Uterus (tissue), 4 donors: ENCODE data around the gene SRRT. TPM values are rescaled to one million over a fixed set of nuclear protein-coding genes. Genes with fewer than 3 reads are reported as not detected.

Experiments
- DNase-seq, 2 donors: peaks; one replicate each; pipeline ENCODE4 v3.0.0-alpha.2; 2019 to 2020
- H3K27ac ChIP-seq, 2 donors: fragments of 200-600 bp; sonication (generic); 1 replicate in 1 of 2; 2 replicates in 1 of 2; pipeline ENCODE4 v1.5.1; 2016 to 2018
- H3K27me3 ChIP-seq, 2 donors: fragments of 200-600 bp; sonication (generic); one replicate each; pipeline ENCODE4 v1.5.1; 2018 to 2019; ENCODE audit warnings: control low read depth in 1 of 2
- H3K36me3 ChIP-seq, 2 donors: fragments of 200-600 bp; sonication (generic); one replicate each; pipeline ENCODE4 v1.5.1; 2019; ENCODE audit warnings: control low read depth in 1 of 2
- H3K4me1 ChIP-seq, 2 donors: fragments of 200-600 bp; sonication (generic); one replicate each; pipeline ENCODE4 v1.5.1; 2018 to 2019; ENCODE audit warnings: control low read depth in 1 of 2
- H3K4me3 ChIP-seq, 2 donors: fragments of 200-600 bp; sonication (generic); 1 replicate in 1 of 2; 2 replicates in 1 of 2; pipeline ENCODE4 v1.5.1; 2018 to 2019; ENCODE audit warnings: mild to moderate bottlenecking in 1 of 2
- H3K9me3 ChIP-seq, 2 donors: fragments of 200-600 bp; sonication (generic); one replicate each; pipeline ENCODE4 v1.5.1; 2019; ENCODE audit warnings: control low read depth in 1 of 2
- POLR2A ChIP-seq, 2 donors: fragments of 450-650 bp; IDR thresholded peaks; one replicate each; pipeline ENCODE4 v1.6.1; 2016; ENCODE audit warnings: antibody characterized with exemption in 2 of 2, mild to moderate bottlenecking in 1 of 2, moderate library complexity in 1 of 2
- intact Hi-C: fragments of 100-400 bp; cut with DNase I; formaldehyde crosslinking; loops from one replicate; pipeline ENCODE4 v1.15.1; 2023; ENCODE audit warnings: low total_unique reads
- total RNA-seq, 4 donors: library from RNA; depleted of rRNA in 3 of 4; stranded (reverse); fragments of >200 nt in 3 of 4; gene quantifications; one replicate each; pipeline versions ENCODE4 v1.1.0 to v1.2.4, GENCODE V29; 2014 to 2023
- TF ChIP-seq, protein P1 (sequence below), 4 experiments: fragments of 200-600 bp in 2 of 4; fragments of 450-650 bp in 2 of 4; sonication (generic) in 2 of 4; IDR thresholded peaks; one replicate each; pipeline ENCODE4 v1.5.1; 2016 to 2019; ENCODE audit warnings: antibody characterized with exemption in 4 of 4, mild to moderate bottlenecking in 2 of 4, moderate library complexity in 1 of 4
- donor health status: DM: yes; HTN: yes; CAD: no.

Gene SRRT
- total RNA-seq, 4 donors from 2014 or later = 17.1 to 185 (median 41.1) TPM

DNA sequence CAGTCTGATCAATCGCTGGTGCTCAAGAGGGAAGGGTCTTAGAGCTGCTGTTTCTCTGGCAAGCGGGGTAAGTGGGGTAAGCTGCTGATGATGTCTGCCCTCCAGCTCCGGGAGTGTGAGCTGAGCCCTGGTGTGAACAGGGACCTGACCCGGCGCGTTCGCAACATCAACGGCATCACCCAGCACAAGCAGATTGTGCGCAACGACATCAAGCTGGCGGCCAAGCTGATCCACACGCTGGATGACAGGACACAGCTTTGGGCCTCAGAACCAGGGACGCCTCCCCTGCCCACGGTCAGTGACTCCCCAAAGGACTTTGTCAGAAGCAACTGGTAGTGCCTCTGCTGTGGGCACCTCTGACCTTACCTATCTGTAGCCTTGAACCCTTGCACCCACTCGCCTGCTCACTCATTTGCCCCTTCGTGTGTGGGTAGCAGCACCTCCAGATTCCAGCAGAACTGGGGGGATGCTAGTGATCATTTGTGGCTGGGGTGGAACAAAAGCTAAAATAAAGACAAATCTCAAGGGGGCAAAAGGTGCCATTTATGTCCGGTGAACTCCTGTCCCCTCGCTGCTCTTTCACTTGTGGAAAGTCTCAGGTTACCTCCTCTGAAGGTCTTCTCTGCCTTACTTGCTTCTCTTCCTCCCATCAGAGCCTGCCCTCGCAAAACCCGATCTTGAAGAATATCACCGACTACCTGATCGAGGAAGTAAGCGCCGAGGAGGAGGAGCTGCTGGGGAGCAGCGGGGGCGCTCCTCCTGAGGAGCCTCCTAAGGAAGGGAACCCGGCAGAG lies 11.4 kb downstream of the SRRT start:
- TF ChIP-seq POLR2A (IDR thresholded peaks at IDR 0.05) = no peak
- TF ChIP-seq, protein P1, sequence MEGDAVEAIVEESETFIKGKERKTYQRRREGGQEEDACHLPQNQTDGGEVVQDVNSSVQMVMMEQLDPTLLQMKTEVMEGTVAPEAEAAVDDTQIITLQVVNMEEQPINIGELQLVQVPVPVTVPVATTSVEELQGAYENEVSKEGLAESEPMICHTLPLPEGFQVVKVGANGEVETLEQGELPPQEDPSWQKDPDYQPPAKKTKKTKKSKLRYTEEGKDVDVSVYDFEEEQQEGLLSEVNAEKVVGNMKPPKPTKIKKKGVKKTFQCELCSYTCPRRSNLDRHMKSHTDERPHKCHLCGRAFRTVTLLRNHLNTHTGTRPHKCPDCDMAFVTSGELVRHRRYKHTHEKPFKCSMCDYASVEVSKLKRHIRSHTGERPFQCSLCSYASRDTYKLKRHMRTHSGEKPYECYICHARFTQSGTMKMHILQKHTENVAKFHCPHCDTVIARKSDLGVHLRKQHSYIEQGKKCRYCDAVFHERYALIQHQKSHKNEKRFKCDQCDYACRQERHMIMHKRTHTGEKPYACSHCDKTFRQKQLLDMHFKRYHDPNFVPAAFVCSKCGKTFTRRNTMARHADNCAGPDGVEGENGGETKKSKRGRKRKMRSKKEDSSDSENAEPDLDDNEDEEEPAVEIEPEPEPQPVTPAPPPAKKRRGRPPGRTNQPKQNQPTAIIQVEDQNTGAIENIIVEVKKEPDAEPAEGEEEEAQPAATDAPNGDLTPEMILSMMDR (IDR thresholded peaks at IDR 0.05) = no peak
- H3K9me3 ChIP-seq = no peaks in the 10 kb centered on the region
- H3K27me3 ChIP-seq = no peaks in the 10 kb centered on the region
- no peak overlapping the region for H3K27ac ChIP-seq
- H3K4me1 ChIP-seq = peaks cover 0 to 13% of the 10 kb centered on the region in 2 donors
- no peak overlapping the region for H3K4me3 ChIP-seq
- no peaks in the 10 kb centered on the region for H3K36me3 ChIP-seq
- intact Hi-C loops = no loop called here
- no peak for DNase-seq

DNA sequence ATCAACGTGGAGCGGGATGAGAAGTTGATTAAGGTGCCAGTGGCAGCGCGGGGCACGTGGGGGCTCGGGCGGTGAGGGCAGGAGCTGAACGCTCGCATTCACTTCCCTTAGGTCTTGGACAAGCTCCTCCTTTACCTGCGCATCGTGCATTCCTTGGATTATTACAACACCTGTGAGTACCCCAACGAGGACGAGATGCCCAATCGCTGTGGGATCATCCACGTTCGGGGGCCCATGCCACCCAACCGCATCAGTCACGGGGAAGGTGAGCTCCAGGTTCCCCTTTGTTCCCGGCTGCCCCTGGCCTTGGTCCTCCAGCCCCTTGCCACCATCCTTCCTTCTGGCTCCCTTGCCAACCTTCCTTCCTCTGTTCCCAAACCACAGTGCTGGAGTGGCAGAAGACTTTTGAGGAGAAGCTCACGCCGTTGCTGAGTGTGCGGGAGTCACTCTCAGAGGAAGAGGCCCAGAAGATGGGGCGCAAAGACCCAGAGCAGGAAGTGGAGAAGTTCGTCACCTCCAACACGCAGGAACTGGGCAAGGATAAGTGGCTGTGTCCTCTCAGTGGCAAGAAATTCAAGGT lies 12.1 kb downstream of the SRRT start:
- Histone ChIP-seq H3K27ac (no peak overlapping the region), H3K4me1 (peaks cover 0 to 13% of the 10 kb centered on the region in 2 donors), H3K9me3 (no peaks in the 10 kb centered on the region), H3K4me3 (no peak overlapping the region), H3K36me3 (no peaks in the 10 kb centered on the region), H3K27me3 (no peaks in the 10 kb centered on the region)
- intact Hi-C loops = no loop called here
- DNase-seq = no peak
- TF ChIP-seq POLR2A (IDR thresholded peaks at IDR 0.05) = no peak
- TF ChIP-seq, protein P1 (IDR thresholded peaks at IDR 0.05) = no peak

DNA sequence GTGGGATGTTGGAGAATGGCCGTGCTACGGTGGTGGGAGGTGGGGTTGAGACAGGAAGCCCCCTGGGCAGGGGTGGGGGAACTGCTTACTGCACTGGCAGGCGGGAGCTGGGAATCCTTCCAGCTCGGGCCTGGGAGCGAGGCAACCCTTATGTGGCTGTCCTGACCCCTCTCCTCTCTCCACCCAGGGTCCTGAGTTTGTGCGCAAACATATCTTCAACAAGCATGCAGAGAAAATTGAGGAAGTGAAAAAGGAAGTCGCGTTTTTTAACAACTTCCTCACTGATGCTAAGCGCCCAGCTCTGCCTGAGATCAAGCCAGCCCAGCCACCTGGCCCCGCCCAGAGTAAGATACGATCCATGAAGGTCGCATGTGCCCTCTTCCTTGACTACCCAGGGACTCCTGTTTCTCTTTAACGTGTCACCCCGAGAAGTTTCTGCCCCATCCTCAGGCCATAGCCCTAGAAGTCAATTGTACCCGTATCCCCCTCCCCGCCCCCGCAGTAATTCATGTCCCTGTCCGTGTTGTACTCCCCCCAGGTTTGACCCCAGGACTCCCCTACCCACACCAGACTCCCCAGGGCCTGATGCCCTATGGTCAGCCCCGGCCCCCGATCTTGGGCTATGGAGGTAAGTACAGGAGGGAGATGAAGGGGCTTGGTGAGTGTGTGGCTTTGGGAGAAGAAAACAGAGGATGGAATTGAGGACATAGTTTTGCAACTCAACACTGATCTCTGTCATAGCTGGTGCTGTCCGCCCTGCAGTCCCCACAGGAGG lies 12.8 kb downstream of the SRRT start:
- H3K4me3 ChIP-seq = no peak overlapping the region
- H3K27me3 ChIP-seq = no peaks in the 10 kb centered on the region
- H3K27ac ChIP-seq = no peak overlapping the region
- no peaks in the 10 kb centered on the region for H3K36me3 ChIP-seq
- DNase-seq = no peak
- intact Hi-C loops = no loop called here
- H3K4me1 ChIP-seq = peaks cover 0 to 13% of the 10 kb centered on the region in 2 donors
- H3K9me3 ChIP-seq = no peaks in the 10 kb centered on the region
- TF ChIP-seq POLR2A (IDR thresholded peaks at IDR 0.05) = no peak
- TF ChIP-seq, protein P1 (IDR thresholded peaks at IDR 0.05) = no peak

DNA sequence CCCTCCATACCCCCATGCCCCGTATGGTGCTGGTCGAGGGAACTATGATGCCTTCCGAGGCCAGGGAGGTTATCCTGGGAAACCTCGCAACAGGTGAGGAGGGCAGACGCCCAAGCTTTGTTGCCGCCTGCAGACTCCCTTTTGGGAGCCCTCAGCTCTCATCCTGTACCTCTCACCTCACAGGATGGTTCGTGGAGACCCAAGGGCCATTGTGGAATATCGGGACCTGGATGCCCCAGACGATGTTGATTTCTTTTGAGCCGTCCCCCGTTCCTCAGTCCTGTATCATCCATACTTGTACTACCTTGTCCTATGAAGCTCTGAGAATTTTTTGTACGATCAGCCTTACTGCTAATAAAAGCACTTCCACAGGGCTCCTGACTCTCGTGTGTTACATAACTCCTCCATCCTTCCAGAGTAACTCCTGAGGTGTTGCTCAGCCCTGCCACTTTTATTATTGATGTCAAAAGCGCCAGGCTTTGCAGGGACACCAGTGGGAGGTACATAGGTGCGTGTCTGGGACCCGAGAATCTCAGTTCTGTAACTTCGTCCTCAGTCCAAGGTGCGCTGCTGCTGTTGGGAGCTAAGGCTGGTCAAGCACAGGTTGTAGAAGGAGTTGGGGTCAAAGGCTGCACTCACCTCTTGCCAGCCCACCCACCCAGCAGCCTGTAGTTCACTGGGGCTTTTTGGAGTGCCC lies 13.5 kb downstream of the SRRT start:
- TF ChIP-seq, protein P1 (IDR thresholded peaks at IDR 0.05) = no peak
- TF ChIP-seq POLR2A (IDR thresholded peaks at IDR 0.05) = no peak
- no peaks in the 10 kb centered on the region for H3K36me3 ChIP-seq
- peaks cover 0 to 13% of the 10 kb centered on the region in 2 donors for H3K4me1 ChIP-seq
- no peaks in the 10 kb centered on the region for H3K9me3 ChIP-seq
- intact Hi-C loops = no loop called here
- peak overlapping the region; percentile 71 to 76 for H3K4me3 ChIP-seq
- H3K27ac ChIP-seq = peak overlapping the region; percentile 89 to 92
- H3K27me3 ChIP-seq = no peaks in the 10 kb centered on the region
- no peak for DNase-seq
